Measurements from ENCODE around the gene GTF2H4. TPM values are rescaled to one million over a fixed set of nuclear protein-coding genes. Genes with fewer than 3 reads are reported as not detected.

The GTF2H4 gene
- total and polyA plus RNA-seq, 4 donors: 6.2 to 15.8 (median 12.3) TPM

- TF ChIP-seq CTCF (IDR thresholded peaks at IDR 0.05; ENCODE audit: low read depth, low read length, missing input control) (no peak), ZBTB33 (IDR thresholded peaks at IDR 0.05) (no peak), HNF4G (IDR thresholded peaks at IDR 0.05) (no peak)
- no peaks in the 10 kb centered on the region for H3K9me3 ChIP-seq (ENCODE audit: control insufficient read depth in 4 of 4, low read length in 3 of 4)
- 90% methylated on average over 16 of the region's 16 CpGs for WGBS
- H3K4me1 ChIP-seq (ENCODE audit: control insufficient read depth in 4 of 4, insufficient read depth in 4 of 4, low read length in 3 of 4): no peaks in the 10 kb centered on the region
- no peak for DNase-seq (ENCODE audit: low spot score)
- H3K4me3 ChIP-seq (ENCODE audit: low read depth in 1 of 3, low read length in 3 of 3): no peak overlapping the region
- no peak overlapping the region for H3K9ac ChIP-seq (ENCODE audit: low read depth in 1 of 2, low read length in 2 of 2)
- no peaks in the 10 kb centered on the region for H3K27me3 ChIP-seq (ENCODE audit: control insufficient read depth in 4 of 4, insufficient read depth in 4 of 4, low read length in 3 of 4)
- peaks cover 0 to 14% (median 1%) of the 10 kb centered on the region in 4 donors for H3K36me3 ChIP-seq (ENCODE audit: control insufficient read depth in 4 of 4, insufficient read depth in 3 of 4, low read depth in 1 of 4, low read length in 3 of 4)
- H3K27ac ChIP-seq (ENCODE audit: low read depth in 1 of 2, low read length in 2 of 2): no peak overlapping the region
These were observed 14.9 kb upstream of the GTF2H4 start for GRCh38 chr6:30893001-30893591.

GRCh38 chr6:30893666-30894065, 14.3 kb upstream of the GTF2H4 start:
- Histone ChIP-seq H3K9ac (ENCODE audit: low read depth in 1 of 2, low read length in 2 of 2) (no peak overlapping the region), H3K4me3 (ENCODE audit: low read depth in 1 of 3, low read length in 3 of 3) (no peak overlapping the region), H3K9me3 (ENCODE audit: control insufficient read depth in 4 of 4, low read length in 3 of 4) (no peaks in the 10 kb centered on the region), H3K36me3 (ENCODE audit: control insufficient read depth in 4 of 4, insufficient read depth in 3 of 4, low read depth in 1 of 4, low read length in 3 of 4) (peaks cover 0 to 15% (median 1%) of the 10 kb centered on the region in 4 donors), H3K4me1 (ENCODE audit: control insufficient read depth in 4 of 4, insufficient read depth in 4 of 4, low read length in 3 of 4) (no peaks in the 10 kb centered on the region), H3K27me3 (ENCODE audit: control insufficient read depth in 4 of 4, insufficient read depth in 4 of 4, low read length in 3 of 4) (no peaks in the 10 kb centered on the region), H3K27ac (ENCODE audit: low read depth in 1 of 2, low read length in 2 of 2) (no peak overlapping the region)
- no peak for DNase-seq (ENCODE audit: low spot score)
- TF ChIP-seq FOXA2 (IDR thresholded peaks at IDR 0.05) (no peak), HNF4A (conservative IDR thresholded peaks at IDR 0.05) (no peak), FOXA1 (IDR thresholded peaks at IDR 0.05) (no peak), EGR1 (IDR thresholded peaks at IDR 0.05; ENCODE audit: low read depth in 2 of 2) (no peak), HNF4G (IDR thresholded peaks at IDR 0.05) (no peak), MAX (IDR thresholded peaks at IDR 0.05) (no peak), ATF3 (IDR thresholded peaks at IDR 0.05) (no peak), GABPA (IDR thresholded peaks at IDR 0.05 in 1 of 2, conservative IDR thresholded peaks at IDR 0.05 in 1 of 2) (no peak), JUND (IDR thresholded peaks at IDR 0.05) (no peak)
- 95% methylated on average over 8 of the region's 8 CpGs for WGBS

GRCh38 chr6:30894381-30894780, 13.6 kb upstream of the GTF2H4 start:
- 95% methylated on average over 12 of the region's 12 CpGs for WGBS
- no peak for DNase-seq (ENCODE audit: low spot score)
- no peak overlapping the region for H3K9ac ChIP-seq (ENCODE audit: low read depth in 1 of 2, low read length in 2 of 2)
- H3K27ac ChIP-seq (ENCODE audit: low read depth in 1 of 2, low read length in 2 of 2): no peak overlapping the region
- no peaks in the 10 kb centered on the region for H3K27me3 ChIP-seq (ENCODE audit: control insufficient read depth in 4 of 4, insufficient read depth in 4 of 4, low read length in 3 of 4)
- no peak overlapping the region for H3K4me3 ChIP-seq (ENCODE audit: low read depth in 1 of 3, low read length in 3 of 3)
- peaks cover 0 to 19% (median 1%) of the 10 kb centered on the region in 4 donors for H3K36me3 ChIP-seq (ENCODE audit: control insufficient read depth in 4 of 4, insufficient read depth in 3 of 4, low read depth in 1 of 4, low read length in 3 of 4)
- H3K9me3 ChIP-seq (ENCODE audit: control insufficient read depth in 4 of 4, low read length in 3 of 4): no peaks in the 10 kb centered on the region
- H3K4me1 ChIP-seq (ENCODE audit: control insufficient read depth in 4 of 4, insufficient read depth in 4 of 4, low read length in 3 of 4): no peaks in the 10 kb centered on the region
- TF ChIP-seq MAX (IDR thresholded peaks at IDR 0.05) (no peak), RXRA (IDR thresholded peaks at IDR 0.05) (no peak), GABPA (IDR thresholded peaks at IDR 0.05 in 1 of 2, conservative IDR thresholded peaks at IDR 0.05 in 1 of 2) (no peak), RAD21 (IDR thresholded peaks at IDR 0.05) (no peak), ZBTB33 (IDR thresholded peaks at IDR 0.05) (no peak), FOXA1 (IDR thresholded peaks at IDR 0.05) (no peak), HNF4G (IDR thresholded peaks at IDR 0.05) (no peak), ATF3 (IDR thresholded peaks at IDR 0.05) (no peak), REST (IDR thresholded peaks at IDR 0.05) (no peak), EGR1 (IDR thresholded peaks at IDR 0.05; ENCODE audit: low read depth in 2 of 2) (no peak), SP1 (IDR thresholded peaks at IDR 0.05) (no peak), FOXA2 (IDR thresholded peaks at IDR 0.05) (no peak), HNF4A (conservative IDR thresholded peaks at IDR 0.05) (no peak)
